ENCODE measurements around the gene PFKP.

PFKP gene

GRCh38 chr10:3119796-3120459 is 52.6 kb downstream of the PFKP start:
- DNase-seq (ENCODE audit: low read depth in 2 of 2) = peak; percentile 37 to 46

GRCh38 chr10:3122034-3122433 is 54.7 kb downstream of the PFKP start:
- no peak overlapping the region for H3K4me3 ChIP-seq (replicated peaks in 1 of 2; ENCODE audit: low read depth in 2 of 2, low read length in 2 of 2)
- no peak for TF ChIP-seq CTCF (IDR thresholded peaks at IDR 0.05; ENCODE audit: low read depth, low read length)
- DNase-seq (ENCODE audit: low read depth in 2 of 2) = no peak

More at GRCh38 chr10:3119796-3120459, 52.6 kb downstream of the PFKP start:
- TF ChIP-seq CTCF (IDR thresholded peaks at IDR 0.05; ENCODE audit: low read depth, low read length) = peak; percentile 61
- H3K4me3 ChIP-seq (replicated peaks in 1 of 2; ENCODE audit: low read depth in 2 of 2, low read length in 2 of 2) = no peak overlapping the region

GRCh38 chr10:3122486-3123205 is 55.3 kb downstream of the PFKP start:
- peak in 1 of 2 donors; percentile 34 for DNase-seq (ENCODE audit: low read depth in 2 of 2)
- no peak for TF ChIP-seq CTCF (IDR thresholded peaks at IDR 0.05; ENCODE audit: low read depth, low read length)
- H3K4me3 ChIP-seq (replicated peaks in 1 of 2; ENCODE audit: low read depth in 2 of 2, low read length in 2 of 2) = no peak overlapping the region

- H3K4me3 ChIP-seq (replicated peaks in 1 of 2; ENCODE audit: low read depth in 2 of 2, low read length in 2 of 2) = no peak overlapping the region
- TF ChIP-seq CTCF (IDR thresholded peaks at IDR 0.05; ENCODE audit: low read depth, low read length) = no peak
- no peak for DNase-seq (ENCODE audit: low read depth in 2 of 2)
These were observed 56.4 kb downstream of the PFKP start for GRCh38 chr10:3123571-3124411.

GRCh38 chr10:3124412-3125175 is 57.2 kb downstream of the PFKP start:
- no peak for DNase-seq (ENCODE audit: low read depth in 2 of 2)
- TF ChIP-seq CTCF (IDR thresholded peaks at IDR 0.05; ENCODE audit: low read depth, low read length) = no peak
- no peak overlapping the region for H3K4me3 ChIP-seq (replicated peaks in 1 of 2; ENCODE audit: low read depth in 2 of 2, low read length in 2 of 2)

GRCh38 chr10:3125527-3126170 is 58.3 kb downstream of the PFKP start:
- TF ChIP-seq CTCF (IDR thresholded peaks at IDR 0.05; ENCODE audit: low read depth, low read length) = no peak
- no peak for DNase-seq (ENCODE audit: low read depth in 2 of 2)
- no peak overlapping the region for H3K4me3 ChIP-seq (replicated peaks in 1 of 2; ENCODE audit: low read depth in 2 of 2, low read length in 2 of 2)

Measured in cardiac fibroblast (primary cell).